ENCODE results near the gene CAMK2D. TPM values are rescaled to one million over a fixed set of nuclear protein-coding genes. Genes with fewer than 3 reads are reported as not detected.
A peak's percentile ranks its signal among the peaks of the same experiment; 100 is the strongest.

CAMK2D gene
- total RNA-seq, 6 donors from 2014 or later: 41.0 to 75.8 (median 51.9) TPM

DNA sequence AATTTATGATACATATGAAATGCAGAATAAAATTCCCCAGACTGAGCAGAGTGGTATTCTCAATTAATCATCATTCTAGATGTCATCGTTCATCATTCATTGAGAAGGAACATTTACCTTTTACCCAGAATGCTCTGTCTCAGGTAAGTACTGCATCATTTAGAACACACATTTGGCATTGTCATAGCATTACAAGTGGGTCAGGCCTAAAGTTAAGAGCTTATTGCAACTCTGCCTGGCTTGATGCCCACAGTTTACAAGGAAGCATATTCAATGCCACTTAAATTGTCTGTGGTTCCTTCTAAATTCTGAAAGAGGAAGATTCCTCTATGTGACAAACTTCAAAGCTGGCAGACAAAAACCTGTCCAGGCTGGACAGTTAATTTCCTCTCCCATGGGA, 87.3 kb downstream of the CAMK2D start:
- DNase-seq: peak in 1 of 2 donors; percentile 58
- Histone ChIP-seq H3K36me3 (no peaks in the 10 kb centered on the region), H3K9me3 (no peaks in the 10 kb centered on the region), H3K4me3 (no peak overlapping the region), H3K4me1 (peaks cover 18 to 31% (median 22%) of the 10 kb centered on the region in 4 donors), H3K27ac (peak overlapping the region in 1 of 4 donors; percentile 66), H3K27me3 (no peaks in the 10 kb centered on the region)
- ATAC-seq (ENCODE audit: low FRiP score in 2 of 2): peak in 1 of 2 donors; percentile 19
- WGBS, 2 donors: 78 to 81% methylated on average over 1 of the region's 1 CpG
- TF ChIP-seq EP300 (IDR thresholded peaks at IDR 0.05): no peak
- no peak for TF ChIP-seq POLR2A (IDR thresholded peaks at IDR 0.05)
- TF ChIP-seq, protein P1, sequence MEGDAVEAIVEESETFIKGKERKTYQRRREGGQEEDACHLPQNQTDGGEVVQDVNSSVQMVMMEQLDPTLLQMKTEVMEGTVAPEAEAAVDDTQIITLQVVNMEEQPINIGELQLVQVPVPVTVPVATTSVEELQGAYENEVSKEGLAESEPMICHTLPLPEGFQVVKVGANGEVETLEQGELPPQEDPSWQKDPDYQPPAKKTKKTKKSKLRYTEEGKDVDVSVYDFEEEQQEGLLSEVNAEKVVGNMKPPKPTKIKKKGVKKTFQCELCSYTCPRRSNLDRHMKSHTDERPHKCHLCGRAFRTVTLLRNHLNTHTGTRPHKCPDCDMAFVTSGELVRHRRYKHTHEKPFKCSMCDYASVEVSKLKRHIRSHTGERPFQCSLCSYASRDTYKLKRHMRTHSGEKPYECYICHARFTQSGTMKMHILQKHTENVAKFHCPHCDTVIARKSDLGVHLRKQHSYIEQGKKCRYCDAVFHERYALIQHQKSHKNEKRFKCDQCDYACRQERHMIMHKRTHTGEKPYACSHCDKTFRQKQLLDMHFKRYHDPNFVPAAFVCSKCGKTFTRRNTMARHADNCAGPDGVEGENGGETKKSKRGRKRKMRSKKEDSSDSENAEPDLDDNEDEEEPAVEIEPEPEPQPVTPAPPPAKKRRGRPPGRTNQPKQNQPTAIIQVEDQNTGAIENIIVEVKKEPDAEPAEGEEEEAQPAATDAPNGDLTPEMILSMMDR (IDR thresholded peaks at IDR 0.05): no peak
- TF ChIP-seq POLR2AphosphoS5 (IDR thresholded peaks at IDR 0.05): no peak

DNA sequence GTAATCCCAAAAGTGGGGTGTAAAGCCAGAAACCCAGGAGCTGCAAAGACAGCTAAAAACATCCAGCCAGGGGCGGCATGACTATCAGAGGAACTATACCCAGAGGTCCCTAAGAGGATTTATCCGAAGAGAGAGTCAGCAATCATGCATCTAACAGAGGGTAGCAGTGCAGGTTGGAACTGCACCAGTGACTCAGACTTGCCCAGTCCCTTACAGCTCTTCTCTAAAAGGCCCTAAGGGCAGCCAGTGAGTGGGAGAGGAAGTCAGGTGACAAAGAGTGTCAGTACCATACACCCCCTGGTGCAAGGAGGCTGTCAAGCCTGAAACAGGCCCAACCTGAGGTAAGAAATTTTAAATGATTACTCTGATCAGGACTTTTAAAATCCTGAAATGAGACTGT, 88.1 kb downstream of the CAMK2D start:
- ATAC-seq (ENCODE audit: low FRiP score in 2 of 2): peak; percentile 36 to 75
- H3K4me3 ChIP-seq: no peak overlapping the region
- H3K4me1 ChIP-seq: peaks cover 18 to 31% (median 22%) of the 10 kb centered on the region in 4 donors
- no peak overlapping the region for H3K27ac ChIP-seq
- no peaks in the 10 kb centered on the region for H3K27me3 ChIP-seq
- 95 to 96% methylated on average over 2 of the region's 2 CpGs for WGBS, 2 donors
- no peaks in the 10 kb centered on the region for H3K9me3 ChIP-seq
- no peaks in the 10 kb centered on the region for H3K36me3 ChIP-seq
- DNase-seq: no peak
- TF ChIP-seq POLR2A (IDR thresholded peaks at IDR 0.05): no peak
- no peak for TF ChIP-seq POLR2AphosphoS5 (IDR thresholded peaks at IDR 0.05)
- no peak for TF ChIP-seq EP300 (IDR thresholded peaks at IDR 0.05)
- TF ChIP-seq, protein P1 (IDR thresholded peaks at IDR 0.05): no peak

- no peak overlapping the region for H3K27ac ChIP-seq
- ATAC-seq (ENCODE audit: low FRiP score in 2 of 2): no peak
- 78 to 81% methylated on average over 8 of the region's 8 CpGs for WGBS, 2 donors
- no peaks in the 10 kb centered on the region for H3K27me3 ChIP-seq
- DNase-seq: no peak
- H3K36me3 ChIP-seq: no peaks in the 10 kb centered on the region
- TF ChIP-seq POLR2AphosphoS5 (IDR thresholded peaks at IDR 0.05) (no peak), EP300 (IDR thresholded peaks at IDR 0.05) (no peak), POLR2A (IDR thresholded peaks at IDR 0.05) (no peak)
- TF ChIP-seq, protein P1 (IDR thresholded peaks at IDR 0.05): no peak
- no peaks in the 10 kb centered on the region for H3K4me1 ChIP-seq
- H3K9me3 ChIP-seq: no peaks in the 10 kb centered on the region
- H3K4me3 ChIP-seq: no peak overlapping the region
These were observed 95.0 kb downstream of the CAMK2D start for GRCh38 chr4:113666386-113667114.

DNA sequence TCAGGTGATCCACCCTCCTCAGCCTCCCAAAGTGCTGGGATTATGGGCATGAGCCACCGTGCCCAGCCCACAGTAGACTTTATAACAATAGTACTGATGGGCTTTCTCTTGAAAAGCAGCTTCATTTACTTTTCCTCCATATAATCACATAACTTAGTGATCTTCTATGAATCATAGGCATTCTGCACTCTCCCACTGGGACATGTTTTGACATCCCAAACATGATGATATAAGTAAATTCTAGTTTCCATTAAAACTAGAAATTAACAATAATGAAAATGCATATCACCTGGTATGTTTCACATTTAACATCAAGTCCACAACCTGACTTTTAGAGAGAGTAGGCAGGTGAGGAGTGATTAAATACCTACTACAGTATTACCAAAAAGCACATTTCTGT, 96.5 kb downstream of the CAMK2D start:
- no peaks in the 10 kb centered on the region for H3K36me3 ChIP-seq

More for the DNA sequence above, 96.5 kb downstream of the CAMK2D start:
- H3K27me3 ChIP-seq: no peaks in the 10 kb centered on the region
- H3K27ac ChIP-seq: no peak overlapping the region
- no peaks in the 10 kb centered on the region for H3K4me1 ChIP-seq
- DNase-seq (no peak), ATAC-seq (ENCODE audit: low FRiP score in 2 of 2) (no peak)
- TF ChIP-seq, protein P1 (IDR thresholded peaks at IDR 0.05): no peak
- TF ChIP-seq POLR2A (IDR thresholded peaks at IDR 0.05) (no peak), EP300 (IDR thresholded peaks at IDR 0.05) (no peak), POLR2AphosphoS5 (IDR thresholded peaks at IDR 0.05) (no peak)
- no peak overlapping the region for H3K4me3 ChIP-seq
- 100% methylated on average over 1 of the region's 1 CpG for WGBS, 2 donors
- H3K9me3 ChIP-seq: no peaks in the 10 kb centered on the region
